GM13977 (cell line): ENCODE results near the gene IL6.
"Not testable (repeated sequence)": the region's sequence is repeated elsewhere in the genome, so short reads cannot be mapped to it uniquely, and the experiment has no call there.

ENCODE experiments used
- DNase-seq: peaks from one replicate; pipeline ENCODE4 v3.0.0; 2012; ENCODE audit warnings: low spot score
- CTCF ChIP-seq: IDR thresholded peaks from 2 replicates; pipeline ENCODE4 v1.5.1; 2012; ENCODE audit warnings: mild to moderate bottlenecking, control low read depth; ENCODE audit not compliant: insufficient read depth; ENCODE audit errors: extremely low read depth, missing control alignments
- in situ Hi-C: fragments of 300-500 bp; cut with MboI; formaldehyde crosslinking; loops from one replicate; pipeline ENCODE4 v1.12.0; 2022; ENCODE audit warnings: low sequenced_read_pairs, low pct_unique_long_range_greater_than_20kb, mixed read lengths, inconsistent platforms; ENCODE audit not compliant: unreplicated experiment

The IL6 gene

GRCh38 chr7:22709062-22709829 lies 17.8 kb upstream of the IL6 start:
- in situ Hi-C loops, DNase-seq: not testable (repeated sequence)

GRCh38 chr7:22709857-22710256 lies 17.1 kb upstream of the IL6 start:
- in situ Hi-C loops, result no loop called here
- DNase-seq, result no peak
- TF ChIP-seq CTCF, result no peak

- no peak for DNase-seq
- in situ Hi-C loops, result no loop called here
- no peak for TF ChIP-seq CTCF
Measured at GRCh38 chr7:22712999-22713398, 14.0 kb upstream of the IL6 start.

GRCh38 chr7:22713463-22713862 lies 13.5 kb upstream of the IL6 start:
- DNase-seq, result no peak
- no peak for TF ChIP-seq CTCF
- in situ Hi-C loops, result no loop called here

GRCh38 chr7:22715969-22716368 lies 11.0 kb upstream of the IL6 start:
- no peak for TF ChIP-seq CTCF
- no peak for DNase-seq
- in situ Hi-C loops, result no loop called here

- no peak for TF ChIP-seq CTCF
- in situ Hi-C loops, result no loop called here
- DNase-seq, result no peak
Measured at GRCh38 chr7:22717760-22718159, 9.2 kb upstream of the IL6 start.

- TF ChIP-seq CTCF, result no peak
- DNase-seq, result no peak
- in situ Hi-C loops, result no loop called here
Measured at GRCh38 chr7:22718200-22718711, 8.7 kb upstream of the IL6 start.
